Measurements from ENCODE around the gene RBMX. TPM values are rescaled to one million over a fixed set of nuclear protein-coding genes. Genes with fewer than 3 reads are reported as not detected.
A peak's percentile ranks its signal among the peaks of the same experiment; 100 is the strongest.

Gene RBMX
- total and polyA plus RNA-seq, 2 of the 13 experiments (the other 11 are each of a cell fraction or from before 2014, with no cell fraction given) = 114 to 254 TPM

DNA sequence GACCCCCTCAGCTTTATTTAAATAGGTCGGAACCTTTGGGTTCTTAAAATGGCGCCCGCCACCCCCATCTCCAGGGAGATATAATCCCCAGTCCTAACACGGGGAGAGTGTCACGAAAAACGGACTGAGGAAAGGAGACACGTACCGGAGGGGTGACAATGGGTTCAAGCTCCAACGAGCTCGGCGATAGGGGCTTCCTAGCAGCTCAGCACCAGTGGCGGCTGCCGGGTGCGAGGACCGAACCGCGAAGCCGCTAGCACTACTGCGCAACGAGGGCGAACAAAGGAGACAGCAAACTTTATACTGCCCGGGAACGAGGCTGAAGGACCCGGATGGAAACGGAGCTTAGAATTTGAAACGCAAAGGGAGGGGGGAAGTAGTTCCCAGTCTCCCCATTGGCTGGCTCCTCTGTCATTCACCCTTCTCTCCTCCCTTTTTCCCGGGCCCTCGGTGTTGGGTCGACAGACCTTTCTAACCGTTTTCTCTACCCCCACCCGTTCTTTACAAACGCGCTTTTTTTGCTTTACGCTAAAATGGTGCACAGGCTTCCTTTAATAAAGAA, at the start of gene RBMX (continued):
- TF ChIP-seq, protein P1, sequence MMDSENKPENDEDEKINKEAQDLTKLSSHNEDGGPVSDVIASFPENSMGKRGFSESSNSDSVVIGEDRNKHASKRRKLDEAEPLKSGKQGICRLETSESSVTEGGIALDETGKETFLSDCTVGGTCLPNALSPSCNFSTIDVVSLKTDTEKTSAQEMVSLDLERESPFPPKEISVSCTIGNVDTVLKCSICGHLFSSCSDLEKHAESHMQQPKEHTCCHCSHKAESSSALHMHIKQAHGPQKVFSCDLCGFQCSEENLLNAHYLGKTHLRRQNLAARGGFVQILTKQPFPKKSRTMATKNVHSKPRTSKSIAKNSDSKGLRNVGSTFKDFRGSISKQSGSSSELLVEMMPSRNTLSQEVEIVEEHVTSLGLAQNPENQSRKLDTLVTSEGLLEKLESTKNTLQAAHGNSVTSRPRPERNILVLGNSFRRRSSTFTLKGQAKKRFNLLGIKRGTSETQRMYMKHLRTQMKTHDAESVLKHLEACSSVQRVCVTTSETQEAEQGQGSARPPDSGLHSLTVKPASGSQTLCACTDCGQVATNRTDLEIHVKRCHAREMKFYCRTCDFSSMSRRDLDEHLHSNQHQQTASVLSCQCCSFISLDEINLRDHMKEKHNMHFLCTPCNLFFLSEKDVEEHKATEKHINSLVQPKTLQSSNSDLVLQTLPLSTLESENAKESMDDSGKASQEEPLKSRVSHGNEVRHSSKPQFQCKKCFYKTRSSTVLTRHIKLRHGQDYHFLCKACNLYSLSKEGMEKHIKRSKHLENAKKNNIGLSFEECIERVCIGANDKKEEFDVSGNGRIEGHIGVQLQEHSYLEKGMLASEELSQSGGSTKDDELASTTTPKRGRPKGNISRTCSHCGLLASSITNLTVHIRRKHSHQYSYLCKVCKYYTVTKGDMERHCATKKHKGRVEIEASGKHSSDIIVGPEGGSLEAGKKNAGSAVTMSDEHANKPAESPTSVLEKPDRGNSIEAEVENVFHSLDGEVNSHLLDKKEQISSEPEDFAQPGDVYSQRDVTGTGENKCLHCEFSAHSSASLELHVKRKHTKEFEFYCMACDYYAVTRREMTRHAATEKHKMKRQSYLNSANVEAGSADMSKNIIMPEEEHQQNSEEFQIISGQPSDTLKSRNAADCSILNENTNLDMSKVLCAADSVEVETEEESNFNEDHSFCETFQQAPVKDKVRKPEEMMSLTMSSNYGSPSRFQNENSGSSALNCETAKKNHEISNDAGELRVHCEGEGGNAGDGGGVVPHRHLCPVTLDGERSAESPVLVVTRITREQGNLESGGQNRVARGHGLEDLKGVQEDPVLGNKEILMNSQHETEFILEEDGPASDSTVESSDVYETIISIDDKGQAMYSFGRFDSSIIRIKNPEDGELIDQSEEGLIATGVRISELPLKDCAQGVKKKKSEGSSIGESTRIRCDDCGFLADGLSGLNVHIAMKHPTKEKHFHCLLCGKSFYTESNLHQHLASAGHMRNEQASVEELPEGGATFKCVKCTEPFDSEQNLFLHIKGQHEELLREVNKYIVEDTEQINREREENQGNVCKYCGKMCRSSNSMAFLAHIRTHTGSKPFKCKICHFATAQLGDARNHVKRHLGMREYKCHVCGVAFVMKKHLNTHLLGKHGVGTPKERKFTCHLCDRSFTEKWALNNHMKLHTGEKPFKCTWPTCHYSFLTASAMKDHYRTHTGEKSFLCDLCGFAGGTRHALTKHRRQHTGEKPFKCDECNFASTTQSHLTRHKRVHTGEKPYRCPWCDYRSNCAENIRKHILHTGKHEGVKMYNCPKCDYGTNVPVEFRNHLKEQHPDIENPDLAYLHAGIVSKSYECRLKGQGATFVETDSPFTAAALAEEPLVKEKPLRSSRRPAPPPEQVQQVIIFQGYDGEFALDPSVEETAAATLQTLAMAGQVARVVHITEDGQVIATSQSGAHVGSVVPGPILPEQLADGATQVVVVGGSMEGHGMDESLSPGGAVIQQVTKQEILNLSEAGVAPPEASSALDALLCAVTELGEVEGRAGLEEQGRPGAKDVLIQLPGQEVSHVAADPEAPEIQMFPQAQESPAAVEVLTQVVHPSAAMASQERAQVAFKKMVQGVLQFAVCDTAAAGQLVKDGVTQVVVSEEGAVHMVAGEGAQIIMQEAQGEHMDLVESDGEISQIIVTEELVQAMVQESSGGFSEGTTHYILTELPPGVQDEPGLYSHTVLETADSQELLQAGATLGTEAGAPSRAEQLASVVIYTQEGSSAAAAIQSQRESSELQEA (CRISPR knock-in tag; IDR thresholded peaks at IDR 0.05; ENCODE audit: not compliant biosample characterization) = no peak
- TF ChIP-seq, protein P2, sequence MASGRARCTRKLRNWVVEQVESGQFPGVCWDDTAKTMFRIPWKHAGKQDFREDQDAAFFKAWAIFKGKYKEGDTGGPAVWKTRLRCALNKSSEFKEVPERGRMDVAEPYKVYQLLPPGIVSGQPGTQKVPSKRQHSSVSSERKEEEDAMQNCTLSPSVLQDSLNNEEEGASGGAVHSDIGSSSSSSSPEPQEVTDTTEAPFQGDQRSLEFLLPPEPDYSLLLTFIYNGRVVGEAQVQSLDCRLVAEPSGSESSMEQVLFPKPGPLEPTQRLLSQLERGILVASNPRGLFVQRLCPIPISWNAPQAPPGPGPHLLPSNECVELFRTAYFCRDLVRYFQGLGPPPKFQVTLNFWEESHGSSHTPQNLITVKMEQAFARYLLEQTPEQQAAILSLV (CRISPR knock-in tag; IDR thresholded peaks at IDR 0.05; ENCODE audit: borderline replicate concordance) = peak; percentile 47; the same call in 1 of the 2 replicates
- TF ChIP-seq JARID2 (CRISPR knock-in tag; IDR thresholded peaks at IDR 0.05; ENCODE audit: insufficient replicate concordance) = no peak
- TF ChIP-seq AHR (CRISPR knock-in tag; IDR thresholded peaks at IDR 0.05) = 0 out of 2 replicates have a peak, but pooled peaks have one; percentile 38
- peak; percentile 53 for TF ChIP-seq GABPB1 (CRISPR knock-in tag; IDR thresholded peaks at IDR 0.05)
- peak; percentile 74 for TF ChIP-seq PHF8 (CRISPR knock-in tag; IDR thresholded peaks at IDR 0.05)
- no peak for TF ChIP-seq ZNF136 (CRISPR knock-in tag; IDR thresholded peaks at IDR 0.05; ENCODE audit: low read depth)
- TF ChIP-seq ZNF850 (CRISPR knock-in tag; conservative IDR thresholded peaks at IDR 0.05) = no peak
- TF ChIP-seq KAT8 (CRISPR knock-in tag; IDR thresholded peaks at IDR 0.05) = peak; percentile 59
- no peak for TF ChIP-seq ZNF614 (CRISPR knock-in tag; IDR thresholded peaks at IDR 0.05; ENCODE audit: borderline replicate concordance)
- TF ChIP-seq, protein P3, sequence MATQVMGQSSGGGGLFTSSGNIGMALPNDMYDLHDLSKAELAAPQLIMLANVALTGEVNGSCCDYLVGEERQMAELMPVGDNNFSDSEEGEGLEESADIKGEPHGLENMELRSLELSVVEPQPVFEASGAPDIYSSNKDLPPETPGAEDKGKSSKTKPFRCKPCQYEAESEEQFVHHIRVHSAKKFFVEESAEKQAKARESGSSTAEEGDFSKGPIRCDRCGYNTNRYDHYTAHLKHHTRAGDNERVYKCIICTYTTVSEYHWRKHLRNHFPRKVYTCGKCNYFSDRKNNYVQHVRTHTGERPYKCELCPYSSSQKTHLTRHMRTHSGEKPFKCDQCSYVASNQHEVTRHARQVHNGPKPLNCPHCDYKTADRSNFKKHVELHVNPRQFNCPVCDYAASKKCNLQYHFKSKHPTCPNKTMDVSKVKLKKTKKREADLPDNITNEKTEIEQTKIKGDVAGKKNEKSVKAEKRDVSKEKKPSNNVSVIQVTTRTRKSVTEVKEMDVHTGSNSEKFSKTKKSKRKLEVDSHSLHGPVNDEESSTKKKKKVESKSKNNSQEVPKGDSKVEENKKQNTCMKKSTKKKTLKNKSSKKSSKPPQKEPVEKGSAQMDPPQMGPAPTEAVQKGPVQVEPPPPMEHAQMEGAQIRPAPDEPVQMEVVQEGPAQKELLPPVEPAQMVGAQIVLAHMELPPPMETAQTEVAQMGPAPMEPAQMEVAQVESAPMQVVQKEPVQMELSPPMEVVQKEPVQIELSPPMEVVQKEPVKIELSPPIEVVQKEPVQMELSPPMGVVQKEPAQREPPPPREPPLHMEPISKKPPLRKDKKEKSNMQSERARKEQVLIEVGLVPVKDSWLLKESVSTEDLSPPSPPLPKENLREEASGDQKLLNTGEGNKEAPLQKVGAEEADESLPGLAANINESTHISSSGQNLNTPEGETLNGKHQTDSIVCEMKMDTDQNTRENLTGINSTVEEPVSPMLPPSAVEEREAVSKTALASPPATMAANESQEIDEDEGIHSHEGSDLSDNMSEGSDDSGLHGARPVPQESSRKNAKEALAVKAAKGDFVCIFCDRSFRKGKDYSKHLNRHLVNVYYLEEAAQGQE (IDR thresholded peaks at IDR 0.05; ENCODE audit: borderline replicate concordance in 1 of 2, low read depth in 1 of 2, low read length in 2 of 2) = 0 out of 4 replicates have a peak, but pooled peaks of 1 of the 2 experiments have one; percentile 5
- no peak for TF ChIP-seq NCOA5 (CRISPR knock-in tag; IDR thresholded peaks at IDR 0.05)
- TF ChIP-seq, protein P4, sequence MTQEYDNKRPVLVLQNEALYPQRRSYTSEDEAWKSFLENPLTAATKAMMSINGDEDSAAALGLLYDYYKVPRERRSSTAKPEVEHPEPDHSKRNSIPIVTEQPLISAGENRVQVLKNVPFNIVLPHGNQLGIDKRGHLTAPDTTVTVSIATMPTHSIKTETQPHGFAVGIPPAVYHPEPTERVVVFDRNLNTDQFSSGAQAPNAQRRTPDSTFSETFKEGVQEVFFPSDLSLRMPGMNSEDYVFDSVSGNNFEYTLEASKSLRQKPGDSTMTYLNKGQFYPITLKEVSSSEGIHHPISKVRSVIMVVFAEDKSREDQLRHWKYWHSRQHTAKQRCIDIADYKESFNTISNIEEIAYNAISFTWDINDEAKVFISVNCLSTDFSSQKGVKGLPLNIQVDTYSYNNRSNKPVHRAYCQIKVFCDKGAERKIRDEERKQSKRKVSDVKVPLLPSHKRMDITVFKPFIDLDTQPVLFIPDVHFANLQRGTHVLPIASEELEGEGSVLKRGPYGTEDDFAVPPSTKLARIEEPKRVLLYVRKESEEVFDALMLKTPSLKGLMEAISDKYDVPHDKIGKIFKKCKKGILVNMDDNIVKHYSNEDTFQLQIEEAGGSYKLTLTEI (CRISPR knock-in tag; conservative IDR thresholded peaks at IDR 0.05) = no peak
- TF ChIP-seq TEAD2 (CRISPR knock-in tag; IDR thresholded peaks at IDR 0.05) = no peak

Data from HepG2 (cell line).